Natural killer cell (primary cell): ENCODE data around the gene FUOM. TPM values are rescaled to one million over a fixed set of nuclear protein-coding genes. Genes with fewer than 3 reads are reported as not detected.

Experiments
- ATAC-seq, 3 donors: fragments of 150-1000 bp in 2 of 3; fragments of 200-7000 bp in 1 of 3; cut with Tn5 transposase; 1 replicate in 1 of 3; 2 replicates in 2 of 3; pipeline ENCODE4 v1.10.0; 2021; ENCODE audit warnings: mild to moderate bottlenecking in 2 of 3, moderate library complexity in 2 of 3
- DNase-seq, 2 donors: peaks; one replicate each; pipeline versions ENCODE4 v3.0.0 to v3.0.0-alpha.2; 2013 to 2021; ENCODE audit warnings: mixed read lengths in 1 of 2
- H3K27ac ChIP-seq: one replicate; pipeline ENCODE4 v1.5.1; 2013; ENCODE audit warnings: mild to moderate bottlenecking, low read length
- H3K27me3 ChIP-seq: one replicate; pipeline ENCODE4 v1.6.1; 2013; ENCODE audit warnings: low read length; ENCODE audit not compliant: control insufficient read depth, insufficient read depth
- H3K36me3 ChIP-seq: one replicate; pipeline ENCODE4 v1.6.1; 2013; ENCODE audit warnings: low read length; ENCODE audit not compliant: control insufficient read depth, insufficient read depth
- H3K4me1 ChIP-seq: one replicate; pipeline ENCODE4 v1.6.1; 2013; ENCODE audit warnings: low read length; ENCODE audit not compliant: control insufficient read depth, insufficient read depth
- H3K4me3 ChIP-seq: one replicate; pipeline ENCODE4 v1.5.1; 2013; ENCODE audit warnings: low read length
- H3K9me3 ChIP-seq: one replicate; pipeline ENCODE4 v1.6.1; 2013; ENCODE audit warnings: low read length; ENCODE audit not compliant: control insufficient read depth, insufficient read depth
- H3K27ac Mint-ChIP-seq, 2 donors: one replicate each; pipeline ENCODE4 v1.8.0; 2022; ENCODE audit warnings: mild to moderate bottlenecking in 2 of 2, mixed read lengths in 2 of 2, moderate library complexity in 1 of 2
- H3K27me3 Mint-ChIP-seq, 2 donors: one replicate each; pipeline ENCODE4 v1.8.0; 2022; ENCODE audit warnings: low read depth in 2 of 2, mixed read lengths in 2 of 2
- H3K36me3 Mint-ChIP-seq: one replicate; pipeline ENCODE4 v1.8.0; 2022; ENCODE audit warnings: mixed read lengths
- H3K4me1 Mint-ChIP-seq, 2 donors: one replicate each; pipeline ENCODE4 v1.8.0; 2022; ENCODE audit warnings: mixed read lengths in 2 of 2
- H3K4me3 Mint-ChIP-seq: one replicate; pipeline ENCODE4 v1.8.0; 2022; ENCODE audit warnings: mild to moderate bottlenecking, moderate library complexity, mixed read lengths
- H3K9me3 Mint-ChIP-seq, 2 donors: one replicate each; pipeline ENCODE4 v1.8.0; 2022; ENCODE audit warnings: mixed read lengths in 2 of 2
- CTCF ChIP-seq: fragments of 200-600 bp; IDR thresholded peaks from one replicate; pipeline ENCODE4 v1.8.0; 2022; ENCODE audit warnings: antibody characterized with exemption
- WGBS: methylation state at CpG from one replicate; pipeline ENCODE4 v1.1.7; 2013; ENCODE audit warnings: missing lambda C conversion rate; ENCODE audit not compliant: insufficient coverage; 5-methylcytosine and 5-hydroxymethylcytosine counted together
- intact Hi-C: fragments of 100-400 bp; cut with micrococcal nuclease; formaldehyde crosslinking; loops from one replicate; pipeline ENCODE4 v1.14.2; 2022
- total RNA-seq, 4 donors: library from RNA; stranded (reverse); fragments of 120-200 nt in 1 of 4; gene quantifications; one replicate each; pipeline versions ENCODE4 v1.2.3 to v1.2.4, GENCODE V29; 2013 to 2022

FUOM gene
- total RNA-seq, 3 donors from 2014 or later (not counting 1 experiment from before 2014, with no cell fraction given) = 7.6 to 9.5 (median 7.9) TPM

- no peaks in the 10 kb centered on the region for H3K9me3 Mint-ChIP-seq
- no peak for ATAC-seq
Measured at GRCh38 chr10:133383551-133383950, 25.7 kb upstream of the FUOM start.

DNA sequence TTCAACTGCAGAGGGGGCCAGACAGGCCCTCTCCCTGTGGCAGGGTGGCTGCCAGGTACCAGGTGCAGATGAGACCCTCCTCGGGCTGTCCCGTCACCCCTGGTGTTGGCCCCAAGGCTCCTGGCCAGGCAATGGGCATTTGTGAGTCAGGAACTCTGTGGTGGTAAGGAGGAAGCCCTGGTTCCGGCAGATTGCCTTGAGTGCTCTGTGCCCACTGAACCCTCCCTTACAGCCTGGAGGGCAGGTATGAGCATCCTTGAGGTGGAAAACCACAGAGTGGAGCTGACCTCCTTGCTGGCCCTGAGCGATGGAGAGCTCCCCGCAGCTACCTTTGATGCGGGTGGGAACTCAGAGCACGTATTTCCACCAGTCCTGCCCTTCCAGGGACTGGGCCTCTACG lies 23.2 kb upstream of the FUOM start:
- Histone ChIP-seq H3K36me3 (peaks cover 4% of the 10 kb centered on the region), H3K27me3 (no peaks in the 10 kb centered on the region), H3K4me1 (peaks cover 36% of the 10 kb centered on the region), H3K9me3 (no peaks in the 10 kb centered on the region), H3K27ac (no peak overlapping the region), H3K4me3 (no peak overlapping the region)
- no peak for ATAC-seq
- no peaks in the 10 kb centered on the region for H3K27me3 Mint-ChIP-seq
- no peak for TF ChIP-seq CTCF
- H3K4me3 Mint-ChIP-seq = no peak overlapping the region
- no peak for DNase-seq
- no peaks in the 10 kb centered on the region for H3K9me3 Mint-ChIP-seq
- H3K27ac Mint-ChIP-seq = no peak overlapping the region
- intact Hi-C loops = no loop called here
- H3K36me3 Mint-ChIP-seq = no peaks in the 10 kb centered on the region
- 42% methylated on average over 8 of the region's 8 CpGs for WGBS
- H3K4me1 Mint-ChIP-seq = peaks cover 0 to 14% of the 10 kb centered on the region in 2 donors

More at GRCh38 chr10:133383551-133383950, 25.7 kb upstream of the FUOM start:
- Mint-ChIP-seq H3K4me3 (no peak overlapping the region), H3K27me3 (no peaks in the 10 kb centered on the region), H3K36me3 (no peaks in the 10 kb centered on the region), H3K27ac (no peak overlapping the region), H3K4me1 (peaks cover under 1 to 9% of the 10 kb centered on the region in 2 donors)
- intact Hi-C loops = no loop called here
- TF ChIP-seq CTCF = no peak
- H3K27me3 ChIP-seq = no peaks in the 10 kb centered on the region
- H3K27ac ChIP-seq = no peak overlapping the region
- 98% methylated on average over 2 of the region's 4 CpGs for WGBS
- H3K4me3 ChIP-seq = no peak overlapping the region
- H3K36me3 ChIP-seq = peaks cover 4% of the 10 kb centered on the region
- H3K9me3 ChIP-seq = no peaks in the 10 kb centered on the region
- peaks cover 28% of the 10 kb centered on the region for H3K4me1 ChIP-seq
- DNase-seq = no peak

DNA sequence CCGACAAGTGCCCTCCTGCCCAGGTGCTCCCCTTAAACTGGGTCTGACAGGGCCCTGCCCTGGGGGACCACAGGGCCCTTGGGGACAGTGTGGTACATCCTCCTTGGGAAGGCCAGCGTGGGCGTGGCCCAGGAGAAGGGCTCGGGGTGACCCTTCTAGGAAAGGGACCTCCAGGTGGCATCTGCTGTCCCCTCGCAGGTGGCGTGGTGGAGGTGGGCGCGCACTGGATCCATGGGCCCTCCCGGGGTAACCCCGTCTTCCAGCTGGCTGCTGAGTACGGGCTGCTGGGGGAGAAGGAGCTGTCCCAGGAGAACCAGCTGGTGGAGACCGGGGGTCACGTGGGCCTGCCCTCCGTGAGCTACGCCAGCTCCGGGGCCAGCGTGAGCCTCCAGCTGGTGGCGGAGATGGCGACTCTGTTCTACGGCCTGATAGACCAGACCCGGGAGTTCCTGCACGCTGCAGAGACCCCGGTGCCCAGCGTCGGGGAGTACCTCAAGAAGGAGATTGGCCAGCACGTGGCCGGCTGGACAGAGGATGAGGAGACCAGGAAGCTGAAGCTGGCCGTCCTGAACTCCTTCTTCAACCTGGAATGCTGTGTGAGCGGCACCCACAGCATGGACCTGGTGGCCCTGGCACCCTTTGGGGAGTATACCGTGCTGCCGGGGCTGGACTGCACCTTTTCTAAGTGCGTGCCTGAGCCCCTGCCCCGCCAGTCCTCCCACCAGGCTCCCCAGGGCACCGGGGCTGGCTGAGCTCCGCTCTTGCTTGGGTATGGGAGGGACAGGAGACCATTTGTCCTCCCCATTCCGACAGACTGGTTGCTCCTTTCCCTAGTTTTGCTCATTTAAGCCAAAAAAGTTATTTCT lies 22.2 kb upstream of the FUOM start:
- WGBS = 92% methylated on average over 36 of the region's 36 CpGs
- no peak for DNase-seq
- Histone ChIP-seq H3K4me3 (peak overlapping the region; percentile 21), H3K27ac (no peak overlapping the region), H3K4me1 (peaks cover 36% of the 10 kb centered on the region), H3K36me3 (peaks cover 4% of the 10 kb centered on the region), H3K27me3 (no peaks in the 10 kb centered on the region), H3K9me3 (no peaks in the 10 kb centered on the region)
- H3K9me3 Mint-ChIP-seq = no peaks in the 10 kb centered on the region
- peaks cover 0 to 14% of the 10 kb centered on the region in 2 donors for H3K4me1 Mint-ChIP-seq
- H3K36me3 Mint-ChIP-seq = no peaks in the 10 kb centered on the region
- intact Hi-C loops = no loop called here
- no peak for ATAC-seq
- peak overlapping the region; percentile 80 for H3K4me3 Mint-ChIP-seq
- TF ChIP-seq CTCF = no peak
- no peaks in the 10 kb centered on the region for H3K27me3 Mint-ChIP-seq
- peak overlapping the region in 1 of 2 donors; percentile 72 for H3K27ac Mint-ChIP-seq
